Measurements from ENCODE around the gene SFRP4.

Gene SFRP4

DNA sequence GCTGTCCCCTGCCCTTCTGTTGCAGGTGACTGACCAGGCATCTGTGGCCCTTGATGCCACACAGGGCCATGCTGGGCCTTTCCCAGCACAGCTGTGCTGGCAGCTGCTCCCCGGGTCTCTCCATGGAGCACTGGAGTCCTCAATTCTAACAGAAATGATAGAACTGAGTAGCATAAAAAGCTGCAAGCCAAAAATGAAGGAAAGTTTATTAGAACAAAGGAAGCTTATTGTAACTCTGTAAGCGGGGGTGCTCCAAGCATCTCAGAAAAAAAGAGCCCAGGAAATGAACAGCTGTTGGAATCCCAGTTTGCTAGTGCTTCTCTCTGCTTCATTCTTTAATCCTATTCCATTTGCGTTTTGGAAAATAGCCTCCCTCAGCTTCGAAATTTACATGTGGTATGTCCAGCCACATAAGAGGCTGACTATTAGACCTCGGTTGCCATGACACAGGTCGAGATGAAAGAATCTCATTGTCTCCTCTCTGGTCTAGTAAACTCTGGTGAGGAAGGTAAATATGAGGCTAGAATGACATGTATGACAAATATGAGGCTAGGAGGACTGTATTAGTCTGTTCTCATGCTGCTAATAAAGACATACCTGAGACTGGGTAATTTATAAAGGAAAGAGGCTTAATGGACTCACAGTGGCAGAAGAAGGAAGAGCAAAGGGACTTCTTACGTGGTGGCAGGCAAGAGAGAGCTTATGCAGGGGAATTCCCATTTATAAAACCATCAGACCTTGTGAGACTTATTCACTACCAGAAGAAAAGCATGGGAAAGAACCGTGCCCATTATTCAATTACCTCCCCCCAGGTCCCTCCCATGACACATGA, 27.5 kb upstream of the SFRP4 start:
- Histone ChIP-seq H3K36me3 (replicated peaks; ENCODE audit: low read depth, low read length) (no peaks in the 10 kb centered on the region), H3K9me3 (ENCODE audit: insufficient read depth, low read length) (no peaks in the 10 kb centered on the region), H2AFZ (ENCODE audit: low read depth, low read length) (no peak overlapping the region; the same call in 1 of the 2 replicates), H3K79me2 (ENCODE audit: low read length) (no peaks in the 10 kb centered on the region), H3K4me2 (ENCODE audit: low read length) (peak overlapping the region; percentile 51; the same call in 1 of the 2 replicates), H3K9ac (ENCODE audit: low read length) (no peak overlapping the region), H3K27me3 (ENCODE audit: low read depth, low read length) (peaks cover 3% of the 10 kb centered on the region; the same call in 1 of the 2 replicates), H3K4me3 (ENCODE audit: low read length) (peak overlapping the region; percentile 25; the same call in 1 of the 2 replicates), H3K27ac (ENCODE audit: low read length) (no peak overlapping the region), H4K20me1 (ENCODE audit: insufficient read depth, low read length) (no peaks in the 10 kb centered on the region), H3K4me1 (ENCODE audit: low read length) (peaks cover 13% of the 10 kb centered on the region)
- no peak for TF ChIP-seq EZH2phosphoT487 (IDR thresholded peaks at IDR 0.05; ENCODE audit: low read depth)
- TF ChIP-seq, protein P1, sequence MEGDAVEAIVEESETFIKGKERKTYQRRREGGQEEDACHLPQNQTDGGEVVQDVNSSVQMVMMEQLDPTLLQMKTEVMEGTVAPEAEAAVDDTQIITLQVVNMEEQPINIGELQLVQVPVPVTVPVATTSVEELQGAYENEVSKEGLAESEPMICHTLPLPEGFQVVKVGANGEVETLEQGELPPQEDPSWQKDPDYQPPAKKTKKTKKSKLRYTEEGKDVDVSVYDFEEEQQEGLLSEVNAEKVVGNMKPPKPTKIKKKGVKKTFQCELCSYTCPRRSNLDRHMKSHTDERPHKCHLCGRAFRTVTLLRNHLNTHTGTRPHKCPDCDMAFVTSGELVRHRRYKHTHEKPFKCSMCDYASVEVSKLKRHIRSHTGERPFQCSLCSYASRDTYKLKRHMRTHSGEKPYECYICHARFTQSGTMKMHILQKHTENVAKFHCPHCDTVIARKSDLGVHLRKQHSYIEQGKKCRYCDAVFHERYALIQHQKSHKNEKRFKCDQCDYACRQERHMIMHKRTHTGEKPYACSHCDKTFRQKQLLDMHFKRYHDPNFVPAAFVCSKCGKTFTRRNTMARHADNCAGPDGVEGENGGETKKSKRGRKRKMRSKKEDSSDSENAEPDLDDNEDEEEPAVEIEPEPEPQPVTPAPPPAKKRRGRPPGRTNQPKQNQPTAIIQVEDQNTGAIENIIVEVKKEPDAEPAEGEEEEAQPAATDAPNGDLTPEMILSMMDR (IDR thresholded peaks at IDR 0.05; ENCODE audit: low read depth, low read length), result no peak

DNA sequence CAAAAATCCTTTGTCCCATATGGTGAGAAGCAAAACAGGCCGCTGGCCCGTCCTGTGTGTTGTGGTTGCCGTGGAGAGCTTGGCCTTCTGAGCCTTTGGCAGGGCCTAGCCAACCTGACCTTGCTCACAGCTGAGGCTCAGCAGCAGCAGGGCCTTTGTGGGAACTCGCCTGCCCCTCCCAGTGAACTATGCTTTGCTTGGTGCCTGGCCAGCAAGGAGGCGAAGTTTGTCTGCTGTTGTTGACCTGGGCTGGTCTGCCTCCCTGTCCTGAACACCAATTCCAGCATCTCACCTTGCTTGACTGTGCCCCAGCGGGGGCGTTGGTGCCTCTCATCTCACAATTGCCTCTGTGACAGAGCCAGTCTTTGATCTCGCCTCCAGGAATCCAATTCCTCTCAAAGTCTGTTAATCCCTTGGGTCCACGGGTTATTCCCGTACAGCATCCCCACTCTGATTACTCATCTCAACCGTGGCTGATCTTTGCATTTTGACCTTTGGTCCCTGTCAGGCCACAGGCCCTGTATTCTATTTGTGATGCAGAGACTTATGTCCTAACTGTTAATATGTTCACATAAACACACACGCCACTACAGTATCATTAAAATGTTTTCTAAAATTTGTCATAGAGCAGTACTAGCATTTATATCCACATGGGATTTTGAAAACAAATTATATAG, 26.5 kb upstream of the SFRP4 start:
- no peak overlapping the region for H3K9ac ChIP-seq (ENCODE audit: low read length)
- no peaks in the 10 kb centered on the region for H3K9me3 ChIP-seq (ENCODE audit: insufficient read depth, low read length)
- H3K4me2 ChIP-seq (ENCODE audit: low read length), result no peak overlapping the region
- H3K4me3 ChIP-seq (ENCODE audit: low read length), result no peak overlapping the region
- no peaks in the 10 kb centered on the region for H3K36me3 ChIP-seq (replicated peaks; ENCODE audit: low read depth, low read length)
- no peak overlapping the region for H3K27ac ChIP-seq (ENCODE audit: low read length)
- H3K79me2 ChIP-seq (ENCODE audit: low read length), result no peaks in the 10 kb centered on the region
- H3K4me1 ChIP-seq (ENCODE audit: low read length), result peaks cover 13% of the 10 kb centered on the region
- no peak for TF ChIP-seq EZH2phosphoT487 (IDR thresholded peaks at IDR 0.05; ENCODE audit: low read depth)
- TF ChIP-seq, protein P1 (IDR thresholded peaks at IDR 0.05; ENCODE audit: low read depth, low read length), result no peak
- peaks cover 3% of the 10 kb centered on the region; the same call in 1 of the 2 replicates for H3K27me3 ChIP-seq (ENCODE audit: low read depth, low read length)
- no peaks in the 10 kb centered on the region for H4K20me1 ChIP-seq (ENCODE audit: insufficient read depth, low read length)
- no peak overlapping the region for H2AFZ ChIP-seq (ENCODE audit: low read depth, low read length)

DNA sequence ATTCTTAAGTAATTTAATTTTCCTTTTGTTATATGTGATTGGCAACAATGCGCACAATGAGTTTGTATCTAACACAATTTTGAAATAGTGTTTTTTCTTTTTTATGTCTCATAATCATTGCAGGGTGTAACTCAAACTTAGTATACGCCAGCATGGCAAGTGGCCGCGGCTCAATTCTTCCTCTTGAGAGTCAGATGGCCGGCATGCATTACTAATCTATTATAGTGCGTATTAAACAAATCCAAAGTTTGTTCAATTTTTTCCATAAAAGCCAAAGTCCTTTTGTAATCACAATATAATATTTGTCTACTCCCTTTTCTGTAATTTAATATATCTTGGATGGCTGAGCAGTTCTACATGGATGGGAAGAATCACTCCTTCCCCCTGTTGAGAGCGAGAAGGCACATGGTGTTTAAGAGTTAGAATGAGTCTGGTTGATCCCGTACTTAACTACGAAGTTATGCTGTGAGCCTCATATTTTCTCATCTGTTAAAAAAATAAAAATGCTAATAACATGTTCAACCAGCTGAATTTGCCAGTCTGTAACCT, 16.5 kb upstream of the SFRP4 start:
- H3K9ac ChIP-seq (ENCODE audit: low read length), result no peak overlapping the region
- no peak overlapping the region for H2AFZ ChIP-seq (ENCODE audit: low read depth, low read length)
- no peaks in the 10 kb centered on the region for H4K20me1 ChIP-seq (ENCODE audit: insufficient read depth, low read length)
- H3K27me3 ChIP-seq (ENCODE audit: low read depth, low read length), result peaks cover 14% of the 10 kb centered on the region
- no peaks in the 10 kb centered on the region for H3K36me3 ChIP-seq (replicated peaks; ENCODE audit: low read depth, low read length)
- H3K4me1 ChIP-seq (ENCODE audit: low read length), result no peaks in the 10 kb centered on the region
- H3K79me2 ChIP-seq (ENCODE audit: low read length), result no peaks in the 10 kb centered on the region
- H3K27ac ChIP-seq (ENCODE audit: low read length), result no peak overlapping the region
- no peak overlapping the region for H3K4me3 ChIP-seq (ENCODE audit: low read length)
- no peaks in the 10 kb centered on the region for H3K9me3 ChIP-seq (ENCODE audit: insufficient read depth, low read length)
- TF ChIP-seq EZH2phosphoT487 (IDR thresholded peaks at IDR 0.05; ENCODE audit: low read depth), result no peak
- TF ChIP-seq, protein P1 (IDR thresholded peaks at IDR 0.05; ENCODE audit: low read depth, low read length), result no peak
- H3K4me2 ChIP-seq (ENCODE audit: low read length), result no peak overlapping the region

DNA sequence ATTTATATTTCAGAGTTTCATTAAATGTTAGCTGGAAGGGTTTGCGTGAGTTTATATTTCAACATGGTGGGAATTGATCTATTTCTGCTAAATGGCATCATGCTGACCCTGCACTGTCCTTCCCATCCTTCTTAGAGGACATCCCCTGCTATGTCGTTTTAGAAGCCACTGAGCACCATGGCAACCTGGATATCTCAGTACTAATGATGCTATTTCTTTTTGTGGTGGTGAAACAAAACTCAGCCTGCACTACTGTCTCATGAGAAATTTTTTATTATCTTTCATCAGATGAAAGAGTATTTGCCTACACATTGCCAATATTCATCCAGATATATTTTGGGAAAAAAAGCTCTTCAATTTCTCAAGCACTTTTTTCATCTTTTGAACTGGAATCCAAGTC, 15.9 kb upstream of the SFRP4 start:
- H3K27me3 ChIP-seq (ENCODE audit: low read depth, low read length), result peaks cover 19% of the 10 kb centered on the region
- no peak for TF ChIP-seq EZH2phosphoT487 (IDR thresholded peaks at IDR 0.05; ENCODE audit: low read depth)
- TF ChIP-seq, protein P1 (IDR thresholded peaks at IDR 0.05; ENCODE audit: low read depth, low read length), result no peak
- no peak overlapping the region for H3K4me2 ChIP-seq (ENCODE audit: low read length)
- H3K9me3 ChIP-seq (ENCODE audit: insufficient read depth, low read length), result no peaks in the 10 kb centered on the region
- no peaks in the 10 kb centered on the region for H4K20me1 ChIP-seq (ENCODE audit: insufficient read depth, low read length)
- no peak overlapping the region for H3K4me3 ChIP-seq (ENCODE audit: low read length)
- H3K79me2 ChIP-seq (ENCODE audit: low read length), result no peaks in the 10 kb centered on the region
- H3K36me3 ChIP-seq (replicated peaks; ENCODE audit: low read depth, low read length), result no peaks in the 10 kb centered on the region
- H3K4me1 ChIP-seq (ENCODE audit: low read length), result no peaks in the 10 kb centered on the region
- H3K27ac ChIP-seq (ENCODE audit: low read length), result no peak overlapping the region
- no peak overlapping the region for H3K9ac ChIP-seq (ENCODE audit: low read length)
- H2AFZ ChIP-seq (ENCODE audit: low read depth, low read length), result no peak overlapping the region

All from OCI-LY3 (cell line).